GM19467 (cell line): Measurements from ENCODE around the gene PSMC2.

Experiments
- ATAC-seq: cut with Tn5 transposase; IDR thresholded peaks from one replicate; pipeline ENCODE4 v1.9.1; 2021; ENCODE audit warnings: mild to moderate bottlenecking, moderate library complexity; ENCODE audit not compliant: unreplicated experiment

The PSMC2 gene

GRCh38 chr7:103347507-103348267, at the start of gene PSMC2:
PSMC2 (plus strand) TSS chr7:103347643; CDS start chr7:103347712, 69 bp downstream.
- ATAC-seq = peak; percentile 65

- peak; percentile 11 for ATAC-seq
Observed at GRCh38 chr7:103297837-103298179, 49.6 kb upstream of the PSMC2 start.

GRCh38 chr7:103299660-103300059, 47.8 kb upstream of the PSMC2 start:
- no peak for ATAC-seq

- ATAC-seq = no peak
Observed at GRCh38 chr7:103301441-103301840, 46.0 kb upstream of the PSMC2 start.

GRCh38 chr7:103307503-103308231, 39.8 kb upstream of the PSMC2 start:
- no peak for ATAC-seq

- ATAC-seq = no peak
Observed at GRCh38 chr7:103314852-103315251, 32.6 kb upstream of the PSMC2 start.

- no peak for ATAC-seq
Observed at GRCh38 chr7:103316380-103316941, 31.0 kb upstream of the PSMC2 start.

- ATAC-seq = no peak
Observed at GRCh38 chr7:103317009-103317408, 30.4 kb upstream of the PSMC2 start.

- ATAC-seq = no peak
Observed at GRCh38 chr7:103325744-103326143, 21.7 kb upstream of the PSMC2 start.

- ATAC-seq = no peak
Observed at GRCh38 chr7:103336761-103337160, 10.7 kb upstream of the PSMC2 start.

GRCh38 chr7:103338864-103339263, 8.6 kb upstream of the PSMC2 start:
- no peak for ATAC-seq

- ATAC-seq = no peak
Observed at GRCh38 chr7:103341466-103341865, 6.0 kb upstream of the PSMC2 start.

- no peak for ATAC-seq
Observed at GRCh38 chr7:103343332-103343731, 4.1 kb upstream of the PSMC2 start.

- ATAC-seq = peak; percentile 2
Observed at GRCh38 chr7:103343758-103344452, 3.5 kb upstream of the PSMC2 start.

GRCh38 chr7:103344453-103345149, 2.8 kb upstream of the PSMC2 start, which contains the start of gene DNAJC2:
DNAJC2 (minus strand) TSS chr7:103344767; CDS start chr7:103344622, 145 bp downstream.
- peak; percentile 69 for ATAC-seq

GRCh38 chr7:103346396-103346795, 1.0 kb upstream of the PSMC2 start:
- no peak for ATAC-seq

- ATAC-seq = no peak
Observed at GRCh38 chr7:103348452-103348851, 1.0 kb downstream of the PSMC2 start.

GRCh38 chr7:103348959-103349358, 1.5 kb downstream of the PSMC2 start:
- no peak for ATAC-seq

GRCh38 chr7:103349805-103350204, 2.4 kb downstream of the PSMC2 start:
- no peak for ATAC-seq

- no peak for ATAC-seq
Observed at GRCh38 chr7:103369432-103369831, 22.0 kb downstream of the PSMC2 start.
